GM19351 (cell line): Measurements from ENCODE around the gene PBRM1.

ENCODE experiments used
- ATAC-seq: cut with Tn5 transposase; IDR thresholded peaks from one replicate; pipeline ENCODE4 v1.9.1; 2021; ENCODE audit warnings: mild to moderate bottlenecking, moderate library complexity; ENCODE audit not compliant: unreplicated experiment

Gene PBRM1

DNA sequence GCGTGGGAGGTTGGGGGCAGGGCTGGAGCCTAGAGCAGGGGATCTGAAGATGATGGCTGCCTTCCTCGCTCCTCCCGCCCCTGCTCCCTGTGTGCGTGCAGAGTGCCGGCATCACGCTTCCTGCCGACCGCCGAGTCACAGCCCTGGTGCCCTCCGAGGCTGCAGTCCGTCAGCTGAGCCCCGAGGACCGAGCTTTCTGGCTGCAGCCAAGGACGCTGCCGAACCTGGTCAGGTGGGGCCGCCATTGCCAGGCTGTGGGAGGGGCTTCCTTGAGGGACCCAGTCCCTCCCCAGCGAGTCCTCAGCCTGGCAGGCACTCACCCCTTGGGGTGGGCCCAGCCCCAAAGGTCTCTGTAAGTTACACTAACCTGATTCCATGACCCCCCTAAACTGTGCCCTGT, 173.0 kb downstream of the PBRM1 start:
- ATAC-seq, result no peak

DNA sequence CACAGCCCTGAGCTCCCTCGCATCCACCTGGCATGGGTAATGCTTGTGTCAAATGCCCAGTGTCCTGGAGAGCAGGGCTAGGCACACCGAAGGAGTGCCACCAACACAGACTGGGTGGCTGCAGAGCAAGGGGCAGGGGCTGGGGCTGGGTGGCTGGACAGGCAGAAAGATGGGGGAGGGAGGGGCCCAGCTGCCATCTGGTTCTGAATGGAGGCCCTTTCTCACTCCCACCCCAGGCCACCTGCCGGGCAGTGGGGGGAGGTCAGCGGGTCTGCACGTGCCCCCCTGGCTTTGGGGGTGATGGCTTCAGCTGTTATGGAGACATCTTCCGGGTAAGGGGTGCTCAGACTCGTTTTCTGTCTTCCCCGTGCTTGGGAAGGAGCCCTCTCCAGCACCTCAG, 173.6 kb downstream of the PBRM1 start:
- no peak for ATAC-seq

DNA sequence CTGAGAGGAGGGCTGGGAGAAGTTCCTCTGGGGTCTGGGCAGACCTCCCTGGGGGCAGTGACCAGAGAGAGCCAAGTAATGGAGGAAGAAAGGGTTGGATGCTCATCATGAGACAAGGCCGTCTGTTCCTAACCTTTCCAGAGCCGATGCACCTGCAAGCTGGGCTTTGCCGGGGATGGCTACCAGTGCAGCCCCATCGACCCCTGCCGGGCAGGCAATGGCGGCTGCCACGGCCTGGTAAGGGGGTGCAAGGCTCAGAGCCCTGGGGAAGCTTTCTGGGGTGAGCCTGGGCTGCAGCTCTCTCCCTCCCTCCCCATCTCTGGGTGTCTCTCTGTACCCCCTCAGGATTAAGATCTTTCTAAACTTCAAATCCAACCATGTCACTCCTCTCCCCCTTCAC, 174.2 kb downstream of the PBRM1 start:
- no peak for ATAC-seq

DNA sequence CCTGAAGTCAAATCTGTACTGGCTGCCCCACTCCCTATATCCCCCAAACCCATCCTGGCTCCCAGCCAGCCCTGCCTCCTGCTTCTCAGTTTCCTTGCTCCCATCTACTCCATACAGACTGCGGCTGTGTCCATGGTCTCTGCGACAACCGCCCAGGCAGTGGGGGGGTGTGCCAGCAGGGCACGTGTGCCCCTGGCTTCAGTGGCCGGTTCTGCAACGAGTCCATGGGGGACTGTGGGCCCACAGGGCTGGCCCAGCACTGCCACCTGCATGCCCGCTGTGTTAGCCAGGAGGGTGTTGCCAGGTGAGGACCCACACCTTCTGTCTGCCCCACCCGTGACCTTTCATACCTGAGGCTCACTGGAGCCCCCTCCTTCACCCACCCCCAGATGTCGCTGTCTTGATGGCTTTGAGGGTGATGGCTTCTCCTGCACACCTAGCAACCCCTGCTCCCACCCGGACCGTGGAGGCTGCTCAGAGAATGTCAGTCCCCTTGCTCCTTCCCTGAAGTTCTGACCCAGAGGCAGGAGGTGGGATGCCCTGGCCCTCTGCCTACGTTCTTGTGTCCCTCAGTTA, 175.9 kb downstream of the PBRM1 start:
- no peak for ATAC-seq

DNA sequence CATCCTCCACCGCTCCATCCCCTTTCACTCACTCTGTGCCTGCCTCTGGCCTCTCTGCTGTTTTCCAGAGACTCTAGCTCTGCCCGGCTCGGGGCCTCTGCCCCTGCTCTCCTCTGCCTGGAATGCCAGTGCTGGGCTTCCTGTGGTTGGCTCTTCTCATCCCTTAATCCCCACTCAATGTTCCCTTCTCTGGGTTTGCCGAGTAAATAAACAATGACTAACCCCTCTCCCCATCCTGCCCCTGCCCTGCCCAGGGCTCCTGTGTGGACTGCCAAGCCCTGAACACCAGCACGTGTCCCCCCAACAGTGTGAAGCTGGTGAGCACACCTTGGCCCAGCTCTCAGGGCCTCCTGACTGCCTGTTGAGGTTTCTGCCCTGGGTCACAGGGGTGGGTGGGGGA, 178.4 kb downstream of the PBRM1 start:
- no peak for ATAC-seq

DNA sequence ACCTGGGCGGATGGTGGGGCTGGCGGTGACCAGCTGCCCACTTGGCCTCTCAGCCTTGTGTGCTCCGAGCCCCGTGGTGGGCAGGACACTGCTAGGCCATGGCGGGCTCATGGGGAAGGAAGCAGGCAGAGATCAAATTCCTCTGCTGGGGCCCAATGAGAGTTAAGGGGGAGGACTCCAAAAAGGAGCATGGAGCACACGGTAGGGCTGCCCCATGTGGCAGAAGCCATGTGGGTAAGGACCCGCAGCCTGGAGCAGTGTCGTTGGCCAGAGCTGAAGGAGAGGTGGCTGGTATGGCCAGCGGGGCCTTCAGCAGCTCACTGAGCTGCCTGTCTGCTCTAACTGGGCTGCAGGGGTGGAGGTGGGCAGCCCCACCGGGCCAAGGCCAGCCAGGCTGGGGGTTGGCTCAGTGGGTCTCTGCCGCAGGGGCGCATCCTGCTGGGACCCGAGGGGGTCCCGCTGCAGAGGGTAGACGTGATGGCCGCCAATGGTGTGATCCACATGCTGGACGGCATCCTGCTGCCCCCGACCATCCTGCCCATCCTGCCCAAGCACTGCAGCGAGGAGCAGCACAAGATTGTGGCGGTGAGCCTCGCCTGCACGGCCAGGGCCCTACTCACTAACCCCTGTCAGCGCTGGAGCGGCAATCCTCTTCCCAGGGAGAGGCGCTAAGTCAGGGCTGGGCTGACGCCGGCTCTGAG, 179.3 kb downstream of the PBRM1 start:
- ATAC-seq, result no peak

DNA sequence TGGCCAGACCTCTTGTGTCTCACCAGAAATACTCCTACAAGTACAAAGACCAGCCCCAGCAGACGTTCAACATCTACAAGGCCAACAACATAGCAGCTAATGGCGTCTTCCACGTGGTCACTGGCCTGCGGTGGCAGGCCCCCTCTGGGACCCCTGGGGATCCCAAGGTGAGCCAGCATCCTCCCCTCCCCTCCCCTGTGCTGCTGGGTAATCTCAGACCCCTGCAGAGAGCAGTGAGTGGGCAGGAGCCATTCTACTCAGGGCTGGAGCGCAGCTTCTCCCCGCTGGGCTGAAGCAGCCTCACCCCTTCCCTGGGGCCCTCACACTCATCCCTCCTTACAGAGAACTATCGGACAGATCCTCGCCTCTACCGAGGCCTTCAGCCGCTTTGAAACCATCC, 180.7 kb downstream of the PBRM1 start:
- no peak for ATAC-seq

DNA sequence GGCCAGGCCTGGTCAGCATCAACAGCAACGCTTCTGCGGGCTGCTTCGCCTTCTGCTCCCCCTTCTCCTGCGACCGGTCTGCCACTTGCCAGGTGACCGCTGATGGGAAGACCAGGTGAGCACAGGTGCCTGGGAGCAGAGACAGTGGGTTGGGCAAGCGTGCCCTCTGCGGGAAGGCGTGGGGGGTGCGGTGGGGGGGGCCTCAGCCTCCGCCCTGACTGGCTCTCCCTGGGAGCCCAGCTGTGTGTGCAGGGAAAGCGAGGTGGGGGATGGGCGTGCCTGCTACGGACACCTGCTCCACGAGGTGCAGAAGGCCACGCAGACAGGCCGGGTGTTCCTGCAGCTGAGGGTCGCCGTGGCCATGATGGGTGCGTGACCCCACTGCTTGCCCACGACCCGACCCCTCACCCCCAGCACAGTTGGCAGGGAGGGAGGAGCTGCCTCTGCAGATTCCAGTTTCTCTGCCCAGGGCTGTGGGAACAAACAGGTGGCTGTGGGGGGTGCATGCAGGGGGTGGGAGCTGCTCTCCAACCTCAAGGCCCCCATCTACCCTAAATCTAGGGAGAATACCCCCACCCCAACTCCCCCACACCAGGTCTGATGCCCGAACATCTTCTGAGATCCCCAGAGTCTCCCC, 181.8 kb downstream of the PBRM1 start:
- ATAC-seq, result no peak

DNA sequence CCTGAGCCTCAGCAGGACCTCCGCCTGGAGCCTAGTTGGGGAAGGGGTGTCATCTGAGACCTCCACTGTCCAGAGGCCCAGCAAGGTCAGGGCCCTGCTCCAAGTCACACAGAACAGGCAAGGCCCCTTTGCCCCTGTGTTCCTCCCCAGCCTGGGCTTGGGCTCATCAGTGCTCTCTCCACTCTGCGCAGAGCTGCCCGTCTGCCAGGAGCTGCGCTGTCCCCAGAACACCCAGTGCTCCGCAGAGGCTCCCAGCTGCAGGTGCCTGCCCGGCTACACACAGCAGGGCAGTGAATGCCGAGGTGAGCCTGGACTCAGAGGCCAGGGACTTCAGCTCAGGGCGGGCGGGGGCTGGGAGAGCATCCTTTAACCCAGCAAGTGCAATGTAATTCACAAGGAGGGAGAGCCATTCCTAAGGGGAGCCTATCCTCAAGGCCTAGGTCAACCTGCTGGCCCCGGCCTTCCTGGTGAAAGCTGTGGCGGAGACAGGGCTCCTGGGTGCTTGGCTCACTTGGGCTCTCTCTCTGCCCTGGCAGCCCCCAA, 182.8 kb downstream of the PBRM1 start:
- no peak for ATAC-seq

DNA sequence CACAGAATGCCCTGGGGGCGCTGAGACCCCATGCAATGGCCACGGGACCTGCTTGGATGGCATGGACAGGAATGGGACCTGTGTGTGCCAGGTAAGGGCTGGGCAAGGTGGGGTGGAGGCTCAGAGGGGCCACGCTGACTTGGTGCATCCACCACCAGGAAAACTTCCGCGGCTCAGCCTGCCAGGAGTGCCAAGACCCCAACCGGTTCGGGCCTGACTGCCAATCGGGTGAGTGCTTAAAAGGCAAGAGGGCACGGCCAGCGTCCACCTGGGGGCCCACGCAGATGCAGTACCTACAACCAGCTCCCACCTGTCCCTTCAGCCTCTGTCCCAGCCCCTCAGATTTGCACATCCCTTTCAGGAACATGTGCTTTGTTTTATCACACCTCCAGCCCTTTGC, 183.7 kb downstream of the PBRM1 start:
- ATAC-seq, result no peak

DNA sequence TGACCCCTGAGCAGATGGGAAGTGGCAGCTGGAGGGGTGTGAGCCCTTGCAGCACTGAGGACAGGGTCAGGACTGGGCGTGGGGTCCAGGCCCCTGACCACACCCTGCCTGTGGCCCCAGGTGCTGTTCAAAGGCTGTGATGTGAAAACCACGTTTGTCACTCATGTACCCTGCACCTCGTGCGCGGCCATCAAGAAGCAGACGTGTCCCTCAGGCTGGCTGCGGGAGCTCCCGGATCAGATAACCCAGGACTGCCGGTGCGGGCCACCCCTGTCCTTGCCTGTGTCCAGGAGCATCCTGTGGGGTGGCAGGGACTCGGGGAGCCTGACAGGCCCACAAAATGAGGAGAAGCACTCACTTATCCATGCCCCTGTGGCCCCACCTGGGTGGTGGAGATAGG, 184.7 kb downstream of the PBRM1 start:
- ATAC-seq, result no peak

DNA sequence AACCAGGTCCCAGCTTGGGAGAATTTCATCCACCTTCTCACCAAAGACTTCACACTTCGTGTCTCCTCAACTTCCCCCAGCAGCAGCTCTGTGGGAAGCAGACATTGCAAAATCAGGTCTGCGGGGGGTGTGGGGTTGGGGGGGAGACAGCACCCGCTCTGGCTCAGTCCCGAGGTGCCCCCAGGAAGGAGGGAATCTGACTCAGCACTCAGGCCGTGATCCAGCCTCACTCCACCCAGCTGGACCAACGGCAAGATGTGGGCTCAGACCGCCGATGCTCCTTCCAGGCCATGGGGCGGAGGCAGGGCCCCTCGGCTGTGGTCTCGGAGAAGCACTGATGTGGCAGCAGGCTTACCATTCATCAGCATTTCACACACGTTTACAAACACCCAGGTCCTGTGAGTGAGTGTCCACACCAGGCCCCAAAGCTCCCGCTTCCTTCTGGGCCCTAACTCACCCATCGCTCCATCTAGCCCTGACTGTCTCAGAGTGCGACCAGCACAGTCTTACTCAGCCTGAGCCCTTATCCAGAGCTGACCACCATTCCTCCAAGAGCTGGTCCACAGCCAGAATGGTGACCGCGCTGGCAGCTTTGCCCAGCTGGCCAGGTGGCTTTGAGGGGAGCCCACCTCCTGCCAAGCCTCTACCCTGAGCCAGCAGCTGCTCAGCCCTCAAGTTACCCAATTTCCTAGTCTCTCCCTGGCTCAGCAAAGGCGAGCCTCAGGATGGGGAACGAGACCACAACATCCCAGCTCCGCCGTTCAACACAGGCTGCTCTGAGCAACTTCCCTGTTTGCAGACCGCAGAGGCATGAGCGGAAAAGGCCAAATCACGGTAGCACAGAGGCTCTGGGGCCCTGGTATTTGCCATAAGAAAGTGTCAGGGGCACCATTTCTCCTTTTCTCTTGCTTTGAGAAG, 187.3 kb downstream of the PBRM1 start:
- ATAC-seq, result no peak

DNA sequence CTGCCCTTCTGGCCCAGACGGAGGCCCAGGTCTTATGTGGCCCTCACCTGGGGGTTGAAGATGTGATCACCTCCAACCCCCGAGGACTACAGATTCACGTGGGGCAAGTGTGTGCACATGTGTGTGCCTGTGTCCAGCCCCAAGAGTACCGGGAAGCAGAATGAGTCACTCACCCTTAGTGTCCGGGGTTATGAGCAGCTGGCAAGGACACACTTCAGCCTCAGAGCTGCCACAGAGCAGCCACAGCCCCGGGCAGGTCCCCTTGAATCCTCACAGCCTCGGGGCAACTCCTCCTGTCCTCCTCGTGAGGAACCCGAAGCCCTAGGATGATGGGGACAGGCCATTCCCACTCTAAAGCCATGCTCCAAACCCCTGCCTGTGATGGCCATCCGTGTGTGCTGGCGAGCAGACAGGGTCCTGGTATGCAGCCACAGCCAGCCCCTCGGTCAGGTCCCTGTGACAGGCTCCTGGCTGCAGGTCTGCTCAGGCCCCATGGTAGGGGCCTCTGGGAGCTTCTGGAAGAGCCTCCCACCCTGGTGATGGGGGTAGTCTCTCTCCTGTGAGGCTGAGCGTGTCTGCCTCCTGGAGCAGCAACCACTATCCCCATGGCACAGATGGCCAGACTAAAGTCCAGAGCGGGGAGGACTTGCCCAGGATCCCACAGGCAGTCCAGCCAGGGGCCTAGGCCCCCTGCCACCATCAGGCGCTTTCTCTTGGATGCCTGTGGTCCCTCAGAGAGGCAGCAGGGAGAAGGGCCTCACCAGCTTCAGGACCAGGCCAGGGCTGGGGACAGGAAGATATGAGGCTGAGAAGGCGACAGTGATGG, 189.7 kb downstream of the PBRM1 start:
- ATAC-seq, result no peak
